GM12878 (cell line): Measurements from ENCODE around the gene SLC7A5. TPM values are rescaled to one million over a fixed set of nuclear protein-coding genes. Genes with fewer than 3 reads are reported as not detected.
"Not testable (repeated sequence)": the region's sequence is repeated elsewhere in the genome, so short reads cannot be mapped to it uniquely, and the experiment has no call there.

Source experiments
- ATAC-seq: fragments of 200-7000 bp; cut with Tn5 transposase; 3 replicates; pipeline ENCODE4 v1.9.1; 2020; ENCODE audit warnings: mild to moderate bottlenecking, moderate library complexity
- BruUV-seq: library from RNA; stranded (reverse); fragments of 400-500 nt; replicated peaks from 2 replicates; lab custom pipeline; 2021; lab: Mats Ljungman, UMichigan
- CTCF ChIA-PET: fragments of 300-600 bp; sonication (Branson Sonifier 250); formaldehyde crosslinking; extraction: SDS; loops from one replicate; lab custom pipeline; 2021; ENCODE audit warnings: inconsistent platforms; lab: Yijun Ruan, JAX
- POLR2A ChIA-PET: fragments of 350-600 bp; formaldehyde crosslinking; extraction: SDS; loops from one replicate; lab custom pipeline; 2021; ENCODE audit warnings: inconsistent platforms; lab: Charles Lee
- RAD21 ChIA-PET: fragments of 300-600 bp; sonication (Branson Sonifier 250); formaldehyde crosslinking; loops from one replicate; lab custom pipeline; 2023; ENCODE audit warnings: antibody characterized with exemption; ENCODE audit not compliant: unreplicated experiment; lab: Charles Lee
- SMC1A ChIA-PET: fragments of 300-600 bp; sonication (Branson Sonifier 250); formaldehyde crosslinking; loops from one replicate; lab custom pipeline; 2023; ENCODE audit not compliant: unreplicated experiment, uncharacterized antibody; lab: Charles Lee
- DNase-seq: peaks from one replicate; pipeline ENCODE4 v3.0.0-alpha.2; 2011; ENCODE audit warnings: low read depth, low spot score
- FAIRE-seq: peaks from 3 replicates; lab custom pipeline; 2011; peaks lifted over from hg19 to GRCh38; lab: Jason Lieb, UNC
- H2AFZ ChIP-seq: 2 replicates; pipeline ENCODE4 v1.6.0; 2011; ENCODE audit warnings: low read depth, low read length, control low read depth; ENCODE audit not compliant: control insufficient read depth
- H3K27ac ChIP-seq: 2 replicates; pipeline ENCODE4 v1.5.1; 2011; ENCODE audit warnings: control low read depth; ENCODE audit not compliant: control insufficient read depth, insufficient read depth
- H3K27me3 ChIP-seq, 2 experiments: replicated peaks in 1 of 2; 2 replicates each; pipeline versions ENCODE4 v1.6.0 to v1.6.1; 2011; ENCODE audit warnings: low read length in 1 of 2; ENCODE audit not compliant: control insufficient read depth in 2 of 2, insufficient read depth in 2 of 2
- H3K36me3 ChIP-seq, 2 experiments: 2 replicates each; pipeline ENCODE4 v1.5.1; 2011; ENCODE audit warnings: low read length in 1 of 2; ENCODE audit not compliant: control insufficient read depth in 2 of 2, insufficient read depth in 2 of 2
- H3K4me1 ChIP-seq: 2 replicates; pipeline ENCODE4 v1.6.1; 2011; ENCODE audit warnings: mild to moderate bottlenecking, low read length, moderate library complexity, mixed read lengths; ENCODE audit not compliant: control insufficient read depth, insufficient read depth
- H3K4me2 ChIP-seq: 2 replicates; pipeline ENCODE4 v1.6.0; 2011; ENCODE audit warnings: control low read depth; ENCODE audit not compliant: control insufficient read depth, insufficient read depth
- H3K4me3 ChIP-seq: fragments of 200-600 bp; sonication (generic); 2 replicates; pipeline ENCODE4 v1.5.1; 2016
- H3K79me2 ChIP-seq: 2 replicates; pipeline ENCODE4 v1.6.0; 2011; ENCODE audit warnings: low read length; ENCODE audit not compliant: control insufficient read depth, insufficient read depth
- H3K9ac ChIP-seq: 2 replicates; pipeline ENCODE4 v1.8.0; 2011; ENCODE audit warnings: low read length, control low read depth, mixed read lengths; ENCODE audit not compliant: control insufficient read depth, insufficient read depth
- H3K9me3 ChIP-seq: replicated peaks from 3 replicates; pipeline ENCODE4 v1.5.1; 2011; ENCODE audit warnings: mild to moderate bottlenecking, low read length; ENCODE audit not compliant: control insufficient read depth, insufficient read depth
- H4K20me1 ChIP-seq: 2 replicates; pipeline ENCODE4 v1.6.0; 2011; ENCODE audit not compliant: control insufficient read depth, insufficient read depth
- EGR1 ChIP-seq, 2 experiments: IDR thresholded peaks; 1 replicate in 1 of 2; 2 replicates in 1 of 2; pipeline ENCODE4 v1.6.1; 2011 to 2012; ENCODE audit warnings: low read depth in 2 of 2, low read length in 2 of 2, borderline replicate concordance in 1 of 2, mild to moderate bottlenecking in 1 of 2, moderate library complexity in 1 of 2
- SKIL ChIP-seq: fragments of 450-650 bp; IDR thresholded peaks from 2 replicates; pipeline ENCODE4 v1.6.1; 2017; ENCODE audit warnings: mild to moderate bottlenecking, low read depth, inconsistent platforms; ENCODE audit not compliant: poor library complexity, severe bottlenecking
- WGBS: methylation state at CpG from one replicate; pipeline ENCODE4 v1.1.6; 2016; ENCODE audit warnings: low lambda C conversion rate; ENCODE audit not compliant: insufficient replicate concordance, insufficient coverage; ENCODE audit errors: missing lambda C conversion rate; 5-methylcytosine and 5-hydroxymethylcytosine counted together
- in situ Hi-C: fragments of 300-500 bp; cut with MboI; formaldehyde crosslinking; loops from 9 replicates; pipeline ENCODE4 v1.14.3; 2018; ENCODE audit warnings: mixed read lengths
- intact Hi-C: fragments of 100-400 bp; cut with micrococcal nuclease; formaldehyde crosslinking; loops from one replicate; pipeline ENCODE4 v1.14.2; 2022; ENCODE audit not compliant: unreplicated experiment
- polyA plus RNA-seq, 11 experiments: library from polyadenylated mRNA; depleted of rRNA in 4 of 11; unstranded in 6 of 11; stranded (reverse) in 5 of 11; fragments of >200 nt; fragmentation: Nextera tagmentation in 4 of 11; fragmentation: Illumina TruSeq in 1 of 11; extraction: Ambion mirVana in 4 of 11; extraction: Trizol in 1 of 11; gene quantifications; 1 replicate in 1 of 11; 2 replicates in 10 of 11; pipeline versions ENCODE4 v1.2.1 to v1.2.3, GENCODE V29; 2011 to 2016; ENCODE audit warnings: inconsistent platforms in 2 of 11, missing spikeins in 2 of 11, low read depth in 1 of 11
- total RNA-seq, 4 experiments: library from RNA; depleted of rRNA in 3 of 4; stranded (reverse); fragments of >200 nt in 3 of 4; fragmentation: Illumina TruSeq in 1 of 4; extraction: Trizol in 1 of 4; gene quantifications; 2 replicates each; pipeline versions ENCODE4 v1.2.1 to v1.2.3, GENCODE V29; 2013 to 2021

The SLC7A5 gene
- total and polyA plus RNA-seq, 10 of the 15 experiments (the other 5 are each of a cell fraction or from before 2014, with no cell fraction given) = 2.3 to 101 (median 35.8) TPM

DNA sequence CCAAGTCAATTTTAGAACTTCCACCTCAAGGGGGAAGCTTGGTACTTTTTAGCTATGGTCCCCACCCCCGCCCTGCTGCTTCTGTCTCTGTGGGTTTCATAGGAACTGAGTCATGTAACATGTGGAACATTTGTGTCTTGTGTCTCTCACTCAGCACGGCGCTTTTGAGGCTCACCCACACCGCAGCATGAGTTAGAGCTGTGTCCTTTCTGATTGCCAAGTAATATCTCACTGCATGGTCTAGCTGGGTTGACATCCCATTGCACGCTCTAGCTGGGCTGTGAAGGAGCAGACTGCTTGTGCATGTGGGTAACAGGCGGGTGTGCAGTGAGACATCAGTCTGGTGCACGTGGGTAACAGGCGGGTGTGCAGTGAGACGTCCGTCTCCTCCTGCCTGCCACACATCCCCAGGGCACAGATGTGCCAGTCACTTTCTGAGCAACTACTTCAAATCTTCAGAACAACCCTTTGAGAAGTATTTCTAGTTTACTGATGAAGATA, 26.4 kb upstream of the SLC7A5 start (continued):
- TF ChIP-seq SKIL = peak; percentile 90
- TF ChIP-seq EGR1 (IDR thresholded peaks at IDR 0.05; ENCODE audit: borderline replicate concordance in 1 of 2, low read depth in 2 of 2, low read length in 2 of 2) = peak in 1 of 2 experiments; percentile 79; a peak in 2 of 3 replicates

- ATAC-seq, H3K79me2 ChIP-seq, DNase-seq, H3K27ac ChIP-seq, BruUV-seq, H3K36me3 ChIP-seq, H3K27me3 ChIP-seq, FAIRE-seq, POLR2A ChIA-PET, H3K4me2 ChIP-seq, H4K20me1 ChIP-seq, intact Hi-C loops, H2AFZ ChIP-seq, H3K4me3 ChIP-seq, in situ Hi-C loops, H3K9me3 ChIP-seq, H3K9ac ChIP-seq: not testable (repeated sequence)
- ChIA-PET CTCF (interaction anchor here (1.4 to 3.7 kb wide), 3 partner anchors 19 to 114 kb away, joined by 4 to 23 read pairs (median 6); no protein-coding TSS in a partner anchor), RAD21 (interaction anchor here (2.6 to 2.7 kb wide), 2 partner anchors 14 to 22 kb away, joined by 6 to 8 read pairs; no protein-coding TSS in a partner anchor), SMC1A (interaction anchor here (1.2 kb wide), 1 partner anchor 19 kb away, joined by 3 read pairs; no protein-coding TSS in a partner anchor)
- H3K4me1 ChIP-seq = peaks cover 24% of the 10 kb centered on the region
- whole genome bisulfite sequencing = 92% methylated on average over 4 of the region's 4 CpGs
Observed at GRCh38 chr16:87894005-87894404, 24.7 kb upstream of the SLC7A5 start.
